Stimulated activated CD4-positive, alpha-beta T cell treated with anti-CD3 and anti-CD28 coated beads, Interleukin-2, amount 100 ng/mL, for 4 hours (primary cell): Measurements from ENCODE around the gene CCDC188.

ENCODE experiments used
- DNase-seq: peaks from one replicate; pipeline ENCODE4 v3.0.0-alpha.2; 2020; ENCODE audit warnings: low read depth

The CCDC188 gene

GRCh38 chr22:20105456-20106204 is 45.2 kb downstream of the CCDC188 start:
- DNase-seq = no peak

- no peak for DNase-seq
Measured at GRCh38 chr22:20102203-20102780, 48.6 kb downstream of the CCDC188 start.

- no peak for DNase-seq
Measured at GRCh38 chr22:20101638-20102037, 49.2 kb downstream of the CCDC188 start.

- DNase-seq = no peak
Measured at GRCh38 chr22:20099099-20099711, 51.6 kb downstream of the CCDC188 start.
